NT2/D1 (cell line): ENCODE results near the gene CYP27A1.

Experiments
- YY1 ChIP-seq: IDR thresholded peaks from 2 replicates; pipeline ENCODE4 v1.6.1; 2011; ENCODE audit not compliant: insufficient read length, insufficient read depth
- ZNF274 ChIP-seq: IDR thresholded peaks from 2 replicates; pipeline ENCODE4 v1.6.1; 2011; ENCODE audit warnings: mild to moderate bottlenecking, low read depth, low read length

- TF ChIP-seq YY1 (no peak), ZNF274 (no peak)
Measured at GRCh38 chr2:218849721-218850120, 67.8 kb downstream of the CYP27A1 start.
